ENCODE data around the gene BMP10. TPM values are rescaled to one million over a fixed set of nuclear protein-coding genes. Genes with fewer than 3 reads are reported as not detected.

BMP10 gene
- total RNA-seq, 1 donor from 2014 or later: not detected

- no peak for DNase-seq (ENCODE audit: low spot score)
These were observed 48.9 kb downstream of the BMP10 start for GRCh38 chr2:68822207-68822872.

- DNase-seq (ENCODE audit: low spot score): no peak
These were observed 51.6 kb downstream of the BMP10 start for GRCh38 chr2:68819556-68819955.

- DNase-seq (ENCODE audit: low spot score): no peak
These were observed 53.9 kb downstream of the BMP10 start for GRCh38 chr2:68817306-68817705.

Other genes with a start within 250 kb of the BMP10 start
- 1.3 TPM for gene PROKR1, start 227.8 kb downstream of the BMP10 start, total RNA-seq
- 15.6 TPM for gene ARHGAP25, start 136.6 kb downstream of the BMP10 start, total RNA-seq
- not detected for gene GKN2, start 81.5 kb upstream of the BMP10 start, total RNA-seq
- gene GKN1, start 103.2 kb upstream of the BMP10 start, total RNA-seq: not detected
- 51.9 TPM for gene ANTXR1, start 141.8 kb upstream of the BMP10 start, total RNA-seq

Measured in mesenteric fat pad (tissue), 1 donor.